ENCODE measurements around the gene P3H2.

DNA sequence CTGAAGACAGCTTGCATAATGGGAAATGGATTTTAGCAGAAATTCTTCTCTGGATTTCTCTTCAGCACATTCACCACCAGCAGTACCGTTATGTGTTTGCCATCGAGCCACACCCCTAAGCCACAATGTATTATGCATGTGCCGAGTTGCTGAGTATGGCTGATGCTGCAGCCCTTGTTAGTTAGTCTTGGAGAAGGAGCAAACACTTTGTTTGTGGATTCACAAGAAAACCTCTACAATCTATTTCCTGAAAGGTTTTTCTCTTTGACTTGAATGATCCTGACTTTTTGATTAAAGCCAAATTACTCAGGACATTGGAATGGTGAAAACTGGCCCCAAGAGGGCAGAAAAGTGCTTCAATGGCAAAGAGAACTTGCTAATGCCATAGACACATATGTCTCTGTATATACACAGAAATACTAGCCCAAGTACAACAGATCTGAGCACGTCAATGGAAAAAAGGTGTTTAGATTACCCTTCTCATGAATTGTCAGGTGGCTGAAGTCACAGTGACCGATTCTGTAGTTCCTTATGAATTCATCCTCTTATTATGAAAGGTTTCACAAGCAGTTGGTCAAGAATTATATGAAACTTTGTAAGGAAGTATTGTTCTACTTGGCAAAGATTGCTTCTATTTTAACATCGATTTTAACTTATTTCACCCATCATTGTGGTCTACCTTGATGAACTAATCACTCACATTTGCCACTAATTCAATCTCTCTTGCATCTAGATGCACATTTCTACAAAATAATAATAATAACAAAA, 103.0 kb downstream of the P3H2 start:
- TF ChIP-seq ZNF274 (IDR thresholded peaks at IDR 0.05; ENCODE audit: low read length) = no peak
- TF ChIP-seq ZNF274 (tag by site-specific recombination; IDR thresholded peaks at IDR 0.05; ENCODE audit: borderline replicate concordance) = no peak
- TF ChIP-seq ZNF501 (tag by site-specific recombination; IDR thresholded peaks at IDR 0.05) = no peak
